Measurements from ENCODE around the gene GHRH.

DNA sequence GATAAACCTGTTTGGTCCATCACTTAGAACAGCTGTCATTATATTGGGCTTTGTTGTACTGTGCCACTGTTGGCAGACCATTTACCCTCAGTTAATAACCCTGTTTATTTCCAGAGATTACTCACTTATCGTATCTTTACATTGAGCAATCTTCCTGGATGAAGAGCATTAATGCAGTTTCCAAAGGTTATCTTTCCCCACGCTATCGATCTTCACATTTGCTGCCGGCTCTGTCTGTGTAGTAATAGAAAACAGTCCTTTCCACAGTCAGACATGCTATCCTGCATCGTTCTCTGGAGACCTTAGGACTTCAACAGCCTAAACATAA lies 27.4 kb downstream of the GHRH start:
- TF ChIP-seq POLR2AphosphoS5 (IDR thresholded peaks at IDR 0.05; ENCODE audit: low read depth, low read length), result no peak
- TF ChIP-seq POLR2A (IDR thresholded peaks at IDR 0.05; ENCODE audit: low read depth, low read length), result no peak
- TF ChIP-seq TAF1 (IDR thresholded peaks at IDR 0.05; ENCODE audit: low read depth, low read length), result no peak
